ENCODE results near the gene TOPBP1. TPM values are rescaled to one million over a fixed set of nuclear protein-coding genes. Genes with fewer than 3 reads are reported as not detected.
A peak's percentile ranks its signal among the peaks of the same experiment; 100 is the strongest.

The TOPBP1 gene
- polyA plus RNA-seq, 1 donor (not counting 4 experiments of a cell fraction or from before 2014, with no cell fraction given), result 26.1 TPM

GRCh38 chr3:133573054-133573628 is 88.6 kb downstream of the TOPBP1 start:
- peaks cover 18% of the 10 kb centered on the region for H4K20me1 ChIP-seq (ENCODE audit: control insufficient read depth, extremely low read depth, insufficient read depth, low read length)
- H3K27me3 ChIP-seq (ENCODE audit: control insufficient read depth, extremely low read depth, insufficient read depth, low read length), result no peaks in the 10 kb centered on the region
- no peaks in the 10 kb centered on the region for H3K9me3 ChIP-seq (ENCODE audit: control insufficient read depth, low read depth, low read length)
- H3K36me3 ChIP-seq (ENCODE audit: control insufficient read depth in 2 of 2, extremely low read depth in 1 of 2, insufficient read depth in 2 of 2, low read length in 2 of 2), result peaks cover 5 to 25% of the 10 kb centered on the region in 2 experiments
- H3K4me1 ChIP-seq (ENCODE audit: control insufficient read depth, extremely low read depth, insufficient read depth, low read length), result peaks cover 63% of the 10 kb centered on the region
- H3K4me2 ChIP-seq (ENCODE audit: control insufficient read depth, extremely low read depth, insufficient read depth, low read depth, low read length), result peak overlapping the region; percentile 80
- TF ChIP-seq EZH2 (IDR thresholded peaks at IDR 0.05; ENCODE audit: low read length), result no peak
- peak in 1 of 3 experiments; percentile 19 for TF ChIP-seq CTCF (optimal IDR thresholded peaks at IDR 0.05 in 1 of 3, IDR thresholded peaks at IDR 0.05 in 1 of 3, conservative IDR thresholded peaks at IDR 0.05 in 1 of 3; ENCODE audit: extremely low read depth in 1 of 3, insufficient read depth in 2 of 3, low read length in 3 of 3)
- dilution Hi-C loops (cut with MboI; ENCODE audit: extremely low pct_ligation_motif_present, low sequenced_read_pairs), result no loop called here
- peak overlapping the region; percentile 65 to 80 (median 71) for H3K4me3 ChIP-seq (ENCODE audit: control insufficient read depth in 2 of 3, extremely low read depth in 1 of 3, insufficient read depth in 2 of 3, low read depth in 1 of 3, low read length in 3 of 3)
- DNase-seq (ENCODE audit: low read depth, low spot score) (peak; percentile 99), FAIRE-seq (peak; percentile 93)
- peak overlapping the region; percentile 89 for H3K27ac ChIP-seq (ENCODE audit: control insufficient read depth, insufficient read depth, low read length)
- peak overlapping the region; percentile 85 for H3K9ac ChIP-seq (ENCODE audit: control insufficient read depth, extremely low read depth, insufficient read depth, low read length)
- peak overlapping the region; percentile 73 for H2AFZ ChIP-seq (ENCODE audit: control insufficient read depth, low read length)
- no peaks in the 10 kb centered on the region for H3K9me1 ChIP-seq (ENCODE audit: control insufficient read depth, extremely low read depth, insufficient read depth, low read length)
- H3K79me2 ChIP-seq (ENCODE audit: control insufficient read depth, insufficient read depth, low read length), result peaks cover 43% of the 10 kb centered on the region

GRCh38 chr3:133572158-133573053 is 89.3 kb downstream of the TOPBP1 start:
- Histone ChIP-seq H3K36me3 (ENCODE audit: control insufficient read depth in 2 of 2, extremely low read depth in 1 of 2, insufficient read depth in 2 of 2, low read length in 2 of 2) (peaks cover 5 to 19% of the 10 kb centered on the region in 2 experiments), H3K9me3 (ENCODE audit: control insufficient read depth, low read depth, low read length) (no peaks in the 10 kb centered on the region), H3K4me1 (ENCODE audit: control insufficient read depth, extremely low read depth, insufficient read depth, low read length) (peaks cover 62% of the 10 kb centered on the region), H4K20me1 (ENCODE audit: control insufficient read depth, extremely low read depth, insufficient read depth, low read length) (peaks cover 13% of the 10 kb centered on the region), H3K4me2 (ENCODE audit: control insufficient read depth, extremely low read depth, insufficient read depth, low read depth, low read length) (peak overlapping the region; percentile 80), H3K79me2 (ENCODE audit: control insufficient read depth, insufficient read depth, low read length) (peaks cover 36% of the 10 kb centered on the region), H3K9ac (ENCODE audit: control insufficient read depth, extremely low read depth, insufficient read depth, low read length) (peak overlapping the region; percentile 67), H3K9me1 (ENCODE audit: control insufficient read depth, extremely low read depth, insufficient read depth, low read length) (no peaks in the 10 kb centered on the region), H2AFZ (ENCODE audit: control insufficient read depth, low read length) (peak overlapping the region; percentile 73), H3K4me3 (ENCODE audit: control insufficient read depth in 2 of 3, extremely low read depth in 1 of 3, insufficient read depth in 2 of 3, low read depth in 1 of 3, low read length in 3 of 3) (peak overlapping the region in 2 of 3 experiments; percentile 39 to 65), H3K27ac (ENCODE audit: control insufficient read depth, insufficient read depth, low read length) (peak overlapping the region; percentile 89), H3K27me3 (ENCODE audit: control insufficient read depth, extremely low read depth, insufficient read depth, low read length) (no peaks in the 10 kb centered on the region)
- dilution Hi-C loops (cut with MboI; ENCODE audit: extremely low pct_ligation_motif_present, low sequenced_read_pairs), result no loop called here
- DNase-seq (ENCODE audit: low read depth, low spot score) (no peak), FAIRE-seq (no peak)
- TF ChIP-seq CTCF (optimal IDR thresholded peaks at IDR 0.05 in 1 of 3, IDR thresholded peaks at IDR 0.05 in 1 of 3, conservative IDR thresholded peaks at IDR 0.05 in 1 of 3; ENCODE audit: extremely low read depth in 1 of 3, insufficient read depth in 2 of 3, low read length in 3 of 3) (no peak), EZH2 (IDR thresholded peaks at IDR 0.05; ENCODE audit: low read length) (no peak)
